ENCODE data around the gene HMX3.

HMX3 gene

GRCh38 chr10:123135415-123136141 is at the start of gene HMX3:
TSS of gene HMX3 (plus strand) at chr10:123135970. CDS start at chr10:123136051, 81 bp downstream.
- DNase-seq (ENCODE audit: low read depth) = no peak

DNA sequence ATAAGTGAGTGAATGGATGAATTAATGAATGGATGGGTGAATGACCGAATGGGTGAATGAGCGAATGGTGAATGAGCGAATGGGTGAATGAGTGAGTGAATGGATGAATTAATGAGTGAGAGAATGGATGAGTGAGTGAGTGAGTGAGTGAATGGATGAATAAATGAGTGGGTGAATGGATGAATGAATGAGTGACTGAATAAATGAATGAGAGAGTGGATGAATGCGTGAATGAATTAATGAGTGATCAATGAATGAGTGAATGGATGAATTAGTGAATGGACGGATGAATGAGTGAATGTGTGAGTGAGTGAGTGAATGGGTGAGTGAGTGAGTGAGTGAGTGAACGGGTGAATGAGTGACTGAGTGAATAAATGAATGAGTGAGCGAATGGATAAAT is 49.5 kb upstream of the HMX3 start:
- DNase-seq (ENCODE audit: low read depth) = no peak

DNA sequence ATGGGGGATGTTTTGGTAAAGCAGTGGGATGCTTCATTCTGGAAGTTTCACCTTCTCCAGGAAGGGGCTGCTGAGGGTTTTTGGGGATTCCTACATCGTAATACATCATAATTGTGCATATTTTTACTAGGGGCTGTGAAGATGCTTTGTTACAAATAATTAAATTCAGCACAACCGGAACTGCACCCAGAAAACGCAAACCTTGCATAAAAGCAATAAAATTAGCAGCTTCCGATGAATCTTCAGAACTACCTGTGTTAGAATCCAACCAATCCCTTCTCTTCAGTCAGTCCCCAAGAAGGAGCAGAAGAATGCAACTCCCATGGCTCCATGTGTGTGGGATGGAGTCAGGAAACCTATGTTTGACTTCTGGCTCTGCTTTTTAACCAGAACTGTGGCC is 48.4 kb upstream of the HMX3 start:
- DNase-seq (ENCODE audit: low read depth) = no peak

- DNase-seq (ENCODE audit: low read depth) = no peak
Measured at GRCh38 chr10:123087786-123088185, 48.0 kb upstream of the HMX3 start.

DNA sequence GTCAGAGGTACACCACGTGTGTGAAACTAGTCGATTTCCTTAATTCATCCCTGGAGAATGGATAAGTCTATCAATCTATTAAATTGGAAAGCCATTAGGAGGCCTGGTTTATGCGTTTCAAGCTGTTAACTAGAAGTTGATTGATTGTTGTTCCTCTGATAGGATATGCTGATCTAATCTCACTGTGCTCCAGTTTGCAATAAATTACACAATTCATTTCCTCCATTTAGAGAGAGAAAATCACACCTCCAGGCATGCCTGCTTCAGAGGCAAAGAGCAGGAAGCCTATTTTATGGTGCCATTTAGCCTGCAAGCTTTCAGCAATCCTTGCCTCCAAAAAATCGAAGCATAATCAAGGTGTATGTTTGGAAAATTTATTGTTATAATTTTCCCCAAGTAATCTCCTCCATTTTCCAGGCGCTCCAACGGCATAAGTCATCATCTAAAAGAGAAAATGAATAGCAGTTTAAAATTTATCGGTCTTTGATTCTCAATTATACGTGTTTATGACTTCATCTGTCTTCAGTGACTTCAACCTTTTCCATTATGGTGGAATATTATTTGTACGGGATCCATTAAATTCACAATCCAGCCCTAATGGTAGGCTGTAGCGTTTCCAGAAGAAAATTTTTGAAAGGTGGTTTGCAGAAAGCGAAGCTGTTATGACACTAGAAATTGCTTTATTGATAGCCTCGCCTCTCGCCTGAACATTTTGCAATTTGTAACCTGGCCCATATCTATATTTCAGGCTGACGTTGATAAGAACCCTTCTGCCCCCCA is 42.9 kb upstream of the HMX3 start:
- DNase-seq (ENCODE audit: low read depth) = no peak

DNA sequence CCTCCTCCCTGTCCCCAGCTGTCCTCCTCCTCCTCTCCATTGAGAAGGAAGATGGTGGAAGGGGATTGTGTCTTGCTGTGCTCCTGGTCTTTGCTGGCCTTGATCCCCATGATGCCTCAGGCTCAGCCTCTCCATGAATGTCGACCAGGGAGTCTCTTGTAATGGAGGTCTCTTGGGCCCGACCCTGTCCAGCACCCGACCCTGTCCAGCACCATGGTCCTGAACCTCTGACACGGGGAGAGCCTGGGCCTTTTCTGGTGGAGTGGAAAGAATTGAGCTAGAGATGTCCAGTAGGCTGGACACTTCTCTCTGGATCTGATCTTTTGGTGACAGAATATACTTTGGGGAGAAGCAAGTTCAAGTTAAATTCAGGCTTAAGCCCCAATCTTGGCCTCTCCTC is 42.3 kb upstream of the HMX3 start:
- no peak for DNase-seq (ENCODE audit: low read depth)

DNA sequence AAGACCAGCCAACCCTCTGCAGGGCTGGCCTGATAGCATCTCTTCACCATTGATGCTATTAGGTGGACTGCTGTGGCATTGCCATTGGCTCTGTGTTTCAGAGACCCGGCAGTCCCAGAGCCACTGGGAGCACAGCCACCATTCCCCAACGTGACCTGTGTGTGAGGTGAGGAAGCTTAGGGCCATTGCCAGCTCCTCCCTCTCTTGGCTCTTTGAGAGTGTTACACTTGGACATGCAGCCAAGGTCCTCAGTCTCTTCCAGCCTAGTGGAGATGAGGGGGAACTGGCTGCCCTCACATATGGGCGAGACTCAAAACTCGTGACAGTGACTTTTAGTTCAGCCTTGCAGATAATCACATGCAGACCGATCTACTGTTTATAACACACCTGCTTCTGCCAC is 39.3 kb upstream of the HMX3 start:
- DNase-seq (ENCODE audit: low read depth) = no peak

GRCh38 chr10:123097039-123097438 is 38.7 kb upstream of the HMX3 start:
- DNase-seq (ENCODE audit: low read depth) = no peak

DNA sequence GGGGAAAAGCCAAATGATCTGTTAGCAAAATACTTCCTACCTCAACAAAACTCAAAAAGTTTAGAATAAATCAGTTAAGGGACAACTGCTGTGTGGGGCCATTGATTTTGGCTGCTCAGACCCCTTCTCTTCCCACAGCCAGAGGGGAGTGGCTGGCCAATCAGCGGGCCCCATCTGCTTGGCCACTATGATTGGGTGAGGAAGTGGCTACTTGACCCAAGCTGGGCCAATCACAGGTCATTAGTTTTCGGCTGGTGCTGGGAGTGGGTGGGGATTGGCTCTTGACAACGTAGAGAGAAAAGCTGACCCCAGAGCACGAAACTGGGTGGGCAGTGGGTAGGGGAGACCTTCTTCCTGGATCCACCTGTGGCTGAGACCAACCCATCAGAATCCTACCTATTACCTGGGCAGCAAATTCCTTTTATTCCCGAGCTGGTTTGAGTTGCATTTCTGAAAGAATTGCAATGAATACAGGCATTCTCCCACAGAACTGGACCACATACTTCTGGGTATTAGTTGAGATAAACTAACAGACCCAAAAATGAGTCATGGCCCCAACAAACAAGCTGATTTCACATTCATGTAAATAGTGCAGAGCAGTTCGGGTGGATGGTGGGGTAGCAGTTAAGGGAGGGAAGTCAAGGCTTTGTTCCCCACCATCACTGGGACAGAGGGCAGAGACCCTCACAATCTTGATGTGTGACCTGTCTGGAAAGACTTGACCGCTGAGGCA is 35.6 kb upstream of the HMX3 start:
- peak; percentile 1 for DNase-seq (ENCODE audit: low read depth)

DNA sequence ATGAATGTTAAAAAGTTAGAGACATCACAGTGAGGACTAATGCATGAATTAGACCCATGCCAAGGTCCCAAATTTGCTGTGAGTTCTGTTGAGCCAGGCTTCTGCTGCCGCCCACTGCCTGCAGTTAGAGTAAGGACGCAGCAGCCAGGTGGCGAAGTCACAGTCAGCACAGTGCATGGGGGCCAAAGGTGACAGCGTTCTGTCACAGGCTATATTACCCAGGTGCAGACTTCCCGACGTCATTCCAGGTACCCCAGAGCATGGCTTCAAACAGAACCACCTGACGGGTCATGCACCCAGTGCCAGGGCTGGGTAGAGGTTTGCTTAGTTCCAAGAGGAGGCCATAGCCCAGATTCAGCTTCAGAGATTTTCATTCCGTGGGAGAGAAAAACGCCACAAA is 33.9 kb upstream of the HMX3 start:
- DNase-seq (ENCODE audit: low read depth) = no peak

- no peak for DNase-seq (ENCODE audit: low read depth)
Measured at GRCh38 chr10:123102673-123103072, 33.1 kb upstream of the HMX3 start.

DNA sequence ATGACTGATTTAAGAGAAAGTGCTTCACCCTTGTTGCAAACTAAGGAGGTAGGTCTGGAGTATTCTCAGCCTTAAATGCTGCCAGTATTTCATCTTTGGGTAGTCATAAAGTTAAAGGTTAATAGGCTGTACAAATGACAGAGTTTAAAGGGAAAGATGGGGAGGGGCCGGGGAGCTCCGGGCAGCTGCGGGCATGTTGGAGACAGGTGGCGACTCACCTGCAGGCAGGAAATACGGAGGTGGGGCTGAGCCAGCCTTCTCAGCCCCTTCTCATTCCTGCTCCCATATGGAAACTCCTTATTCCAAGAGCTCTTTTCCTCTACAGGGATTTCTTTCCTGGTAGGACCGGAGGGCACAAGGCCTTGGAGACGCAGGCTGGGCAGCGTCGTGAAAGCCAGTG is 31.8 kb upstream of the HMX3 start:
- DNase-seq (ENCODE audit: low read depth) = no peak

DNA sequence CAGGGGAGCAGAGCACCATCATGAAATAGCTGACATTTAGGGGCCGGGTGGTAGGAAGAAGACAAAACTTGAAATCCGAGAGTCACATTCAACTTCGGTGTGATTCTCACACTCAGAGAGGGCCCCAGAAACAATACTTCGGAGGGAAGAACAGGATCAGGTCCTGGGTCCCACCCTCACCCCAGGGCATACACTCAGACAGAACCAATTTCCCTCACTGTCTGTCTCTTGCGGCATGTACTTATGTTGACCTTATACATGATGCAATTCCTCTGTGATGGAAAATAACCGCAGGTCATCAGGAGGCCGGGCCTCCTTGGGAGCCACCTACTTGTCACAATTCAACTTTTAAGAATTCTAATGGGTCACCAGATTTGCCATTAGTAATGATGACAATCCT is 26.3 kb upstream of the HMX3 start:
- DNase-seq (ENCODE audit: low read depth) = no peak

DNA sequence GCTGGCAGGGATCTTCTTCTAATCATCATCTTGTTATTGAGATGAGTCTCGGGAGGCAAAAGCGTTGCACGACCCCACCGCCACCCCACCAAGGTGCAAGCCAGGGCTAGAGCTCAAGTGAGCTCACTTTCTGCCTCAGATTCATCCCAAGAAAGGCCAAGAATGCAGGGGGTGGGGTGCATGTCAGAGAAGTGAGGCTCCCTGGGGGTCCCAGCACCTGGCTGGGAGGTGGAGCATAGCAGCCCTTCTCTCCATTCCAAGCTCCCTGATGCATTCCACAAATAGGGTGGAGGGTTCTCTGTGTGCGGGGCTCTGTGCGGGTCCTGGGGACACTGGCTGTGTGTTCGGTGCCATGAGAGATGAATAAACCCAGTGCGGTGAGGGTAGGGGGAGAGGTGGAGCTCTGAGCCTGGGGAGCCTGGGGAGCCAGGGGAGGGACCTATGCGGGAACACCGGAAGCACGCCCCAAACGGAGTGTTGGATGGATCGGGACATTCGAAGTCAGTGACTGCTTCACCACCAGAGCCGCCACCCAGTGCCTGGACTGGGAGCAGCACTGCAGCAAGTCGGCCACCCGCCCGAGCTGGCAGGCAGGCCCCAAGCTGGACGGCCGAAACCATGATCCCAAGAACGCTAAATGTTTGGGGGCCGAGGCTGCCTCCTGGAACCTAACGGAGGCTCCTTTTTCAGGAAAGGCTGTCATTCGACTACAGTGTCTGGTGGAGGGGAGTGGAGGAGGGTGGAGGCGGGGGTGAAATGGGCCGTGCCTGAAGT is 17.9 kb upstream of the HMX3 start:
- no peak for DNase-seq (ENCODE audit: low read depth)

DNA sequence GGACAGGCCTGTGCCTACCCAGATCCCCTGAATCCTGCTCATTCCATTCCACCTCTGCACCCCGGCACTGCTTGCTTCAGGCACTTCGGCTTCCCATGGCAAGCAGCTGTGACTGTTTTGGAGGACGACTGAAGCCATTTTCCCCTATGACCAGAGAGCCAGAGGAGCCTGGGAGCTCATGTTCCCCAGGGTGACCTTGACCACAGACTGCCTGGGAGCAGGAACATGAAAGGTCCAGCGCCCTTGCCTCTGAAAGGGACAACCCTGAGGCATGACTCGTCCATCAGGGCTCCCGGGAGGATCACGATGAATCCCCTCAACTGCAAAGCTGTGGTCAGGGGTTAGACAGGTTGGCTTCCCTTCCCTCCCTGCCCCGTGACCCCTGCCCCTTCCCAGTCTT is 16.7 kb upstream of the HMX3 start:
- DNase-seq (ENCODE audit: low read depth) = no peak

DNA sequence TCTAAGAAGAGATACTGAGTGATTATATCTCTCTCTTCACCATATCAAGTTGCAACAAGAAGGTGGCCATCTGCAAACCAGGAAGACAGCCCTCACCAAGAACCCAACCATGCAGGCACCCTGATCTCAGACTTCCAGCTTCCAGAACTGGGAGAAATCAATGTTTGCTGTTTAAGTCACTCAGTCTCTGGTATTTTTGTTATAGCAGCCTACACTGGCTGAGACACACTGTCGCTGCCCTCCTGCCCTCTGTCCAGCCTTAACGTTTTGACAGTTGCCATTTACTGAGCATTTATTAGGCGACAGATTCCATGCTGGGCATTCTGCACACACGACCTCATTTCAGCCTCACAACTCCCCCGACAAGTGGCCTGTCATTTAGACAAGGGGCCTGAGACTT is 9.5 kb upstream of the HMX3 start:
- DNase-seq (ENCODE audit: low read depth) = no peak

DNA sequence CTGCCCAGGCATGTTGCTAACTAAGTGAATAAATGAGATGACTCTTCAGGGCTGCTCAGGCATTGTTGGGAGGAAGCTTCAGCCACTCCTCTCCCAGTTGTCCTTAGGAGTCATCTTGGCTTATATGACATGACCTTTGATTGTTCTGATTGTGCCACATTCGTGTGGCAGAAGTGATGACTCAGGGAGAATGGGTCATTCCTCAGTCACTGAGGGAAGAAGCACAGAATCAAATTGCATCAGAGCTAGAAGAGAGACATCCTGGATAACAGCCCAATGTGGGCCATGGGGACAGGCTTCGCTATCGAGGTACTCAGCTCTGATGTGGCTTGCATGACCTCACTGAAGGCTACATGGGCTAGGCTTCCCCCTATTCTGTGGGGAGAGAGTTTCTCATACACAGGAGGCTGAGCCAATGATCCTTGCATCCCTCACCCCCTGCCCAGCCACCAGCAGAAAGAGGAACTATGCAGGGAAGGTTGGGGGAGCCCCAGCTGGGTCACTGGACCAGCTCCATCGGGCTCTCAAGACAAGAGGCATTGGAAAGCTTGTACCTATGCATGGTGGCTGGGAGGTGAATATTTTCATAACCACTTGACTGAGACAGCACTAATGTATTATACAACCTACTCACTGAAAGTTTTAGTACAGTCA is 6.0 kb upstream of the HMX3 start:
- no peak for DNase-seq (ENCODE audit: low read depth)

DNA sequence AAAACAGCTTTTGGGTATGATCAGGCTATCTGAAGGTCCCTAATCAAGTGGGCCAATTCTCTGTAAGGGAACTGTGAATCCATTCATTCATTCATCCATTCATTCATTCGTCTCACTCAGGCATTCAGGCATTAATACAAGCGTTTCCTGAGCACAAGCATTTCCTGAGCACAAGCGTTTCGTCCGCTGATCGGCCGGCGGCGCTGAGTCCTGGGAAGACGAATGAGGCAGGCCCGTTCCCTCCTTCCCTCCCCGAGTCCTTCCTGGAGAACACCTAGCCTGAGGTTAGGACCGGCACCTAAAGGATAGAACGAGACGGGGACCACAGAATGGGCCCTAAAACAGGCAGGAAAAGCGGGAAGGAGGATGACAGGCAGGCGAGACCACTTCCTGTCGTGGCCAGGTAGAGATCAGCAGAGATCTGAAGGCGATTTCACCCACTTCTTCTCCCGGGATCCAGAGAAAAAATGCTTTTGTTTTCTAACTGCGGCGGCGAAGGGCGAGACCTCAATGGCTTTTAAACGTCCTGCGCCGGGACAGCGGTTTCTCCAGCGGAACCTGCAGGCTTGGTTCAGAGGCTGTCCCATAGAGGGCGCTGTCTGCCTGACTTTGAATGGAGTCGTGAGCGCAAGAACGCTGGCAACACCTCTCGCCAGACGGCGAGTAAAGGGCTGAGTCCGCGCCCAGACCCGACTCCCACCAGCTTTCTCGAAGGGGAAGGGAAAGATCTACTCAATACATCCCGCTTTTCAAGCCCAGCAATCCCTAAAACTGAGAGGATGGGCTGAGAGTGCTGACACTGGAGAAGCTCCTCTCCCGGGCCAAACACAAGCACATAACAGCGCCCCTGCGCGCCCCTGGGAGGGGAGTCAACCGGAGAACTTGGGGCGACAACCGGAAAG is 2.9 kb upstream of the HMX3 start:
- peak; percentile 67 for DNase-seq (ENCODE audit: low read depth)

DNA sequence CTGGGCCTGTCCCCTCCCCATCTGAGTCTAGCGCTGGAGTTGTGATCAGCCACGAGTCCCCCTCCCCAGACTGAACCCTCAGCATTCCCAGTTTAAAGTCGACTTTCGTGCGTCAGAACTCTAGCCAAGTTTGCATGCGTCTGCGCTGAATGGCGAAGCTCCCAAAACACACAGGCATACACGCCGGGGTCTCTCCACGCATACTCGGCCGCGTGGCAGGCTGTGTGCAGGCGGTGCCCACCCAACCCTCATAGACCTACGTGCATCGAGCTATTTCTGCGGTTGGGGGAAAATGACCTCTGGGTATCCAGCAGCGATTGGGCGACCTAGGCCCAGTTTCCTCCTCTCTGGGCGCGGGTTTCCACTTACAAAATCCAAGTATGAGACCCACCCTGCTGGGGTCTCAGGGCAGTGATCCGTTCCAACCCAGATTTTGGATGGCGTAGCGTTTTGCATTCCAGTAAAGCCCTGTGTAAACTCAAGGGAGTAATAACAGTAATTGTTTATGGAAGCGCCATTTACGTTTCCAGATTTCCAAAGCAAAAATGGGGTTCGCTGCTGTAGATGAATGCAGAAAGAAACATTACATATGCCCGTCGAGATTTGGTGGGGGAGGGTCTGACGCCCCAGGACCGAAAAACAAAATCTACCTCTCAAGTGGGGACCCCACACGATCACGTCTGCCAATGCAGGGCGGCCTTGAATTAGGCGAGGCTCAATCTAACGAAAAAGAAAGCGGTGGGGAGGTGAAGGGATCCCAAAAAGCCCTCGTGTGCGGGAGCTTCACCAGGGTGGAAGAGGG is 2.0 kb upstream of the HMX3 start:
- DNase-seq (ENCODE audit: low read depth) = no peak

Data from amniotic epithelial cell (primary cell).